HepG2 (cell line): Measurements from ENCODE around the gene CYP27A1.

Source experiments
- ARID2 ChIP-seq: sonication (generic); formaldehyde crosslinking; IDR thresholded peaks from 2 replicates; pipeline ENCODE4 v1.8.1; 2022; ENCODE audit warnings: mild to moderate bottlenecking, missing genetic modification reagents, borderline replicate concordance
- CBX1 ChIP-seq: IDR thresholded peaks from one replicate; pipeline ENCODE4 v1.6.1; 2016; ENCODE audit warnings: antibody characterized with exemption, low read depth
- HNF4A ChIP-seq: sonication (generic); formaldehyde crosslinking; IDR thresholded peaks from 2 replicates; pipeline ENCODE4 v1.4.0; 2020; ENCODE audit warnings: missing genetic modification reagents
- NR2C2 ChIP-seq: sonication (generic); formaldehyde crosslinking; IDR thresholded peaks from 2 replicates; pipeline ENCODE4 v1.4.0; 2020; ENCODE audit warnings: missing genetic modification reagents, mild to moderate bottlenecking, moderate library complexity, borderline replicate concordance
- NR2F2 ChIP-seq: IDR thresholded peaks from 2 replicates; pipeline ENCODE4 v1.6.1; 2012; ENCODE audit warnings: low read depth, inconsistent platforms, borderline replicate concordance
- RFX5 ChIP-seq: IDR thresholded peaks from 2 replicates; pipeline ENCODE4 v1.6.1; 2011; ENCODE audit warnings: low read depth, low read length, improper control_type of control experiment
- ZNF678 ChIP-seq: sonication (generic); formaldehyde crosslinking; IDR thresholded peaks from 2 replicates; pipeline ENCODE4 v1.4.0; 2020; ENCODE audit warnings: mild to moderate bottlenecking, missing genetic modification reagents
- TF ChIP-seq, protein P1 (sequence below): IDR thresholded peaks from 2 replicates; pipeline ENCODE4 v1.6.1; 2016; ENCODE audit warnings: mild to moderate bottlenecking
- TF ChIP-seq, protein P2 (sequence below): sonication (generic); formaldehyde crosslinking; IDR thresholded peaks from 2 replicates; pipeline ENCODE4 v1.5.0; 2020; ENCODE audit warnings: mild to moderate bottlenecking, missing genetic modification reagents, moderate library complexity
- TF ChIP-seq, protein P3 (sequence below): sonication (generic); formaldehyde crosslinking; IDR thresholded peaks from 2 replicates; pipeline ENCODE4 v1.4.0; 2020; ENCODE audit warnings: missing genetic modification reagents
- TF ChIP-seq, protein P4 (sequence below): IDR thresholded peaks from 2 replicates; pipeline ENCODE4 v1.6.1; 2016; ENCODE audit warnings: low read depth
- TF ChIP-seq, protein P5 (sequence below): sonication (generic); formaldehyde crosslinking; IDR thresholded peaks from 2 replicates; pipeline ENCODE4 v1.5.1; 2020; ENCODE audit warnings: mild to moderate bottlenecking, missing genetic modification reagents, borderline replicate concordance
- TF ChIP-seq, protein P6 (sequence below), 2 experiments: sonication (generic) in 1 of 2; formaldehyde crosslinking in 1 of 2; IDR thresholded peaks; 2 replicates each; pipeline versions ENCODE4 v1.4.0 to v1.6.1; 2018 to 2020; ENCODE audit warnings: missing genetic modification reagents in 2 of 2, borderline replicate concordance in 1 of 2, low read depth in 1 of 2, mild to moderate bottlenecking in 1 of 2, missing biosample characterization in 1 of 2

DNA sequence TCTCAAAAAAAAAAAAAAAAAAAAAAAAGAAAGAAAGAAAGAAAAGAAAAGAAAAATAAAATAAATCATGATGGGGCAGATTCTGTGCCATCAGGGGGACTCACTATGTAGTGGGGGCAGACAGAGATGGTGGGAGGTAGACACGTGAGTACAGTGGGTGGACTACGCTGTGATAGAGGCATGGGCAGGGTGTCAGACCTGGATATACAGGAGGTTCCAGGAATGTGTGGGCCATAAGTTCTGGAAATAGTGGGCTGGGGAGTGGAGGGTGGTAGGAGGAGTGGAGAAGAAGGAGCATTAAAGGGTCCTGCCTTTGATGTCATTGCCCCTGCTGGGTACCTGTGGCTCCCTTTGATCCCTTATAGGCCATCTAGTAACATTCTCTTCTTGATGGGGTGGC is 68.8 kb downstream of the CYP27A1 start:
- TF ChIP-seq RFX5: no peak
- TF ChIP-seq, protein P1, sequence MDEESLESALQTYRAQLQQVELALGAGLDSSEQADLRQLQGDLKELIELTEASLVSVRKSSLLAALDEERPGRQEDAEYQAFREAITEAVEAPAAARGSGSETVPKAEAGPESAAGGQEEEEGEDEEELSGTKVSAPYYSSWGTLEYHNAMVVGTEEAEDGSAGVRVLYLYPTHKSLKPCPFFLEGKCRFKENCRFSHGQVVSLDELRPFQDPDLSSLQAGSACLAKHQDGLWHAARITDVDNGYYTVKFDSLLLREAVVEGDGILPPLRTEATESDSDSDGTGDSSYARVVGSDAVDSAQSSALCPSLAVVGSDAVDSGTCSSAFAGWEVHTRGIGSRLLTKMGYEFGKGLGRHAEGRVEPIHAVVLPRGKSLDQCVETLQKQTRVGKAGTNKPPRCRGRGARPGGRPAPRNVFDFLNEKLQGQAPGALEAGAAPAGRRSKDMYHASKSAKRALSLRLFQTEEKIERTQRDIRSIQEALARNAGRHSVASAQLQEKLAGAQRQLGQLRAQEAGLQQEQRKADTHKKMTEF (CRISPR knock-in tag): no peak
- TF ChIP-seq, protein P2, sequence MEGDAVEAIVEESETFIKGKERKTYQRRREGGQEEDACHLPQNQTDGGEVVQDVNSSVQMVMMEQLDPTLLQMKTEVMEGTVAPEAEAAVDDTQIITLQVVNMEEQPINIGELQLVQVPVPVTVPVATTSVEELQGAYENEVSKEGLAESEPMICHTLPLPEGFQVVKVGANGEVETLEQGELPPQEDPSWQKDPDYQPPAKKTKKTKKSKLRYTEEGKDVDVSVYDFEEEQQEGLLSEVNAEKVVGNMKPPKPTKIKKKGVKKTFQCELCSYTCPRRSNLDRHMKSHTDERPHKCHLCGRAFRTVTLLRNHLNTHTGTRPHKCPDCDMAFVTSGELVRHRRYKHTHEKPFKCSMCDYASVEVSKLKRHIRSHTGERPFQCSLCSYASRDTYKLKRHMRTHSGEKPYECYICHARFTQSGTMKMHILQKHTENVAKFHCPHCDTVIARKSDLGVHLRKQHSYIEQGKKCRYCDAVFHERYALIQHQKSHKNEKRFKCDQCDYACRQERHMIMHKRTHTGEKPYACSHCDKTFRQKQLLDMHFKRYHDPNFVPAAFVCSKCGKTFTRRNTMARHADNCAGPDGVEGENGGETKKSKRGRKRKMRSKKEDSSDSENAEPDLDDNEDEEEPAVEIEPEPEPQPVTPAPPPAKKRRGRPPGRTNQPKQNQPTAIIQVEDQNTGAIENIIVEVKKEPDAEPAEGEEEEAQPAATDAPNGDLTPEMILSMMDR (CRISPR knock-in tag): no peak
- no peak for TF ChIP-seq NR2F2
- TF ChIP-seq ARID2 (CRISPR knock-in tag): no peak
- TF ChIP-seq NR2C2 (CRISPR knock-in tag): no peak
- TF ChIP-seq, protein P3, sequence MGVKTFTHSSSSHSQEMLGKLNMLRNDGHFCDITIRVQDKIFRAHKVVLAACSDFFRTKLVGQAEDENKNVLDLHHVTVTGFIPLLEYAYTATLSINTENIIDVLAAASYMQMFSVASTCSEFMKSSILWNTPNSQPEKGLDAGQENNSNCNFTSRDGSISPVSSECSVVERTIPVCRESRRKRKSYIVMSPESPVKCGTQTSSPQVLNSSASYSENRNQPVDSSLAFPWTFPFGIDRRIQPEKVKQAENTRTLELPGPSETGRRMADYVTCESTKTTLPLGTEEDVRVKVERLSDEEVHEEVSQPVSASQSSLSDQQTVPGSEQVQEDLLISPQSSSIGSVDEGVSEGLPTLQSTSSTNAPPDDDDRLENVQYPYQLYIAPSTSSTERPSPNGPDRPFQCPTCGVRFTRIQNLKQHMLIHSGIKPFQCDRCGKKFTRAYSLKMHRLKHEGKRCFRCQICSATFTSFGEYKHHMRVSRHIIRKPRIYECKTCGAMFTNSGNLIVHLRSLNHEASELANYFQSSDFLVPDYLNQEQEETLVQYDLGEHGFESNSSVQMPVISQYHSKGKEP (CRISPR knock-in tag): no peak
- TF ChIP-seq, protein P4, sequence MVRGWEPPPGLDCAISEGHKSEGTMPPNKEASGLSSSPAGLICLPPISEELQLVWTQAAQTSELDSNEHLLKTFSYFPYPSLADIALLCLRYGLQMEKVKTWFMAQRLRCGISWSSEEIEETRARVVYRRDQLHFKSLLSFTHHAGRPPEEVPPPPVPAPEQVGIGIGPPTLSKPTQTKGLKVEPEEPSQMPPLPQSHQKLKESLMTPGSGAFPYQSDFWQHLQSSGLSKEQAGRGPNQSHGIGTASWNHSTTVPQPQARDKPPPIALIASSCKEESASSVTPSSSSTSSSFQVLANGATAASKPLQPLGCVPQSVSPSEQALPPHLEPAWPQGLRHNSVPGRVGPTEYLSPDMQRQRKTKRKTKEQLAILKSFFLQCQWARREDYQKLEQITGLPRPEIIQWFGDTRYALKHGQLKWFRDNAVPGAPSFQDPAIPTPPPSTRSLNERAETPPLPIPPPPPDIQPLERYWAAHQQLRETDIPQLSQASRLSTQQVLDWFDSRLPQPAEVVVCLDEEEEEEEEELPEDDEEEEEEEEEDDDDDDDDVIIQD: no peak
- TF ChIP-seq HNF4A (CRISPR knock-in tag): no peak
- TF ChIP-seq CBX1: no peak
- TF ChIP-seq, protein P5, sequence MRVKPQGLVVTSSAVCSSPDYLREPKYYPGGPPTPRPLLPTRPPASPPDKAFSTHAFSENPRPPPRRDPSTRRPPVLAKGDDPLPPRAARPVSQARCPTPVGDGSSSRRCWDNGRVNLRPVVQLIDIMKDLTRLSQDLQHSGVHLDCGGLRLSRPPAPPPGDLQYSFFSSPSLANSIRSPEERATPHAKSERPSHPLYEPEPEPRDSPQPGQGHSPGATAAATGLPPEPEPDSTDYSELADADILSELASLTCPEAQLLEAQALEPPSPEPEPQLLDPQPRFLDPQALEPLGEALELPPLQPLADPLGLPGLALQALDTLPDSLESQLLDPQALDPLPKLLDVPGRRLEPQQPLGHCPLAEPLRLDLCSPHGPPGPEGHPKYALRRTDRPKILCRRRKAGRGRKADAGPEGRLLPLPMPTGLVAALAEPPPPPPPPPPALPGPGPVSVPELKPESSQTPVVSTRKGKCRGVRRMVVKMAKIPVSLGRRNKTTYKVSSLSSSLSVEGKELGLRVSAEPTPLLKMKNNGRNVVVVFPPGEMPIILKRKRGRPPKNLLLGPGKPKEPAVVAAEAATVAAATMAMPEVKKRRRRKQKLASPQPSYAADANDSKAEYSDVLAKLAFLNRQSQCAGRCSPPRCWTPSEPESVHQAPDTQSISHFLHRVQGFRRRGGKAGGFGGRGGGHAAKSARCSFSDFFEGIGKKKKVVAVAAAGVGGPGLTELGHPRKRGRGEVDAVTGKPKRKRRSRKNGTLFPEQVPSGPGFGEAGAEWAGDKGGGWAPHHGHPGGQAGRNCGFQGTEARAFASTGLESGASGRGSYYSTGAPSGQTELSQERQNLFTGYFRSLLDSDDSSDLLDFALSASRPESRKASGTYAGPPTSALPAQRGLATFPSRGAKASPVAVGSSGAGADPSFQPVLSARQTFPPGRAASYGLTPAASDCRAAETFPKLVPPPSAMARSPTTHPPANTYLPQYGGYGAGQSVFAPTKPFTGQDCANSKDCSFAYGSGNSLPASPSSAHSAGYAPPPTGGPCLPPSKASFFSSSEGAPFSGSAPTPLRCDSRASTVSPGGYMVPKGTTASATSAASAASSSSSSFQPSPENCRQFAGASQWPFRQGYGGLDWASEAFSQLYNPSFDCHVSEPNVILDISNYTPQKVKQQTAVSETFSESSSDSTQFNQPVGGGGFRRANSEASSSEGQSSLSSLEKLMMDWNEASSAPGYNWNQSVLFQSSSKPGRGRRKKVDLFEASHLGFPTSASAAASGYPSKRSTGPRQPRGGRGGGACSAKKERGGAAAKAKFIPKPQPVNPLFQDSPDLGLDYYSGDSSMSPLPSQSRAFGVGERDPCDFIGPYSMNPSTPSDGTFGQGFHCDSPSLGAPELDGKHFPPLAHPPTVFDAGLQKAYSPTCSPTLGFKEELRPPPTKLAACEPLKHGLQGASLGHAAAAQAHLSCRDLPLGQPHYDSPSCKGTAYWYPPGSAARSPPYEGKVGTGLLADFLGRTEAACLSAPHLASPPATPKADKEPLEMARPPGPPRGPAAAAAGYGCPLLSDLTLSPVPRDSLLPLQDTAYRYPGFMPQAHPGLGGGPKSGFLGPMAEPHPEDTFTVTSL: no peak
- TF ChIP-seq, protein P6, sequence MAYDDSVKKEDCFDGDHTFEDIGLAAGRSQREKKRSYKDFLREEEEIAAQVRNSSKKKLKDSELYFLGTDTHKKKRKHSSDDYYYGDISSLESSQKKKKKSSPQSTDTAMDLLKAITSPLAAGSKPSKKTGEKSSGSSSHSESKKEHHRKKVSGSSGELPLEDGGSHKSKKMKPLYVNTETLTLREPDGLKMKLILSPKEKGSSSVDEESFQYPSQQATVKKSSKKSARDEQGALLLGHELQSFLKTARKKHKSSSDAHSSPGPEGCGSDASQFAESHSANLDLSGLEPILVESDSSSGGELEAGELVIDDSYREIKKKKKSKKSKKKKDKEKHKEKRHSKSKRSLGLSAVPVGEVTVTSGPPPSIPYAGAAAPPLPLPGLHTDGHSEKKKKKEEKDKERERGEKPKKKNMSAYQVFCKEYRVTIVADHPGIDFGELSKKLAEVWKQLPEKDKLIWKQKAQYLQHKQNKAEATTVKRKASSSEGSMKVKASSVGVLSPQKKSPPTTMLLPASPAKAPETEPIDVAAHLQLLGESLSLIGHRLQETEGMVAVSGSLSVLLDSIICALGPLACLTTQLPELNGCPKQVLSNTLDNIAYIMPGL (CRISPR knock-in tag; IDR thresholded peaks at IDR 0.05; ENCODE audit: borderline replicate concordance in 1 of 2, low read depth in 1 of 2): no peak
- no peak for TF ChIP-seq ZNF678 (CRISPR knock-in tag)
